Heart right ventricle (tissue), 16 donors: ENCODE measurements around the gene RYK. TPM values are rescaled to one million over a fixed set of nuclear protein-coding genes. Genes with fewer than 3 reads are reported as not detected.
A peak's percentile ranks its signal among the peaks of the same experiment; 100 is the strongest.

Experiments
- ATAC-seq, 8 donors: fragments of 200-7000 bp; cut with Tn5 transposase; one replicate each; pipeline ENCODE4 v1.9.1; 2020; ENCODE audit warnings: mild to moderate bottlenecking in 8 of 8, moderate library complexity in 8 of 8, moderate number of reproducible peaks in 1 of 8
- DNase-seq, 2 donors: peaks; one replicate each; pipeline ENCODE4 v3.0.0-alpha.2; 2020
- H3K27ac ChIP-seq, 10 donors: fragments of 200-600 bp; sonication (generic) in 2 of 10; one replicate each; pipeline versions ENCODE4 v1.5.0 to v1.8.0; 2020 to 2022; ENCODE audit warnings: mild to moderate bottlenecking in 3 of 10
- H3K27me3 ChIP-seq, 7 donors: fragments of 200-600 bp; one replicate each; pipeline ENCODE4 v1.8.0; 2021 to 2022; ENCODE audit warnings: mild to moderate bottlenecking in 2 of 7
- H3K36me3 ChIP-seq, 9 donors: fragments of 200-600 bp; sonication (generic) in 1 of 9; one replicate each; pipeline versions ENCODE4 v1.5.0 to v1.8.0; 2020 to 2022; ENCODE audit warnings: mild to moderate bottlenecking in 2 of 9
- H3K4me1 ChIP-seq, 9 donors: fragments of 200-600 bp; sonication (generic) in 1 of 9; one replicate each; pipeline versions ENCODE4 v1.5.0 to v1.8.0; 2020 to 2022; ENCODE audit warnings: mild to moderate bottlenecking in 4 of 9
- H3K4me3 ChIP-seq, 10 donors: fragments of 200-600 bp; sonication (generic) in 2 of 10; one replicate each; pipeline versions ENCODE4 v1.5.0 to v1.8.0; 2020 to 2022; ENCODE audit warnings: mild to moderate bottlenecking in 7 of 10, moderate library complexity in 2 of 10
- H3K9me3 ChIP-seq, 11 donors: fragments of 200-600 bp in 10 of 11; sonication (generic) in 2 of 11; one replicate each; pipeline versions ENCODE4 v1.5.0 to v1.8.0; 2013 to 2022; ENCODE audit warnings: mild to moderate bottlenecking in 2 of 11, control low read depth in 1 of 11, moderate library complexity in 1 of 11
- CTCF ChIP-seq, 9 donors: fragments of 200-600 bp; sonication (generic) in 2 of 9; IDR thresholded peaks; one replicate each; pipeline versions ENCODE4 v1.5.0 to v1.8.0; 2021 to 2022; ENCODE audit warnings: antibody characterized with exemption in 9 of 9, mild to moderate bottlenecking in 5 of 9, moderate library complexity in 1 of 9
- WGBS, 2 donors: extraction: QIAGEN DNeasy Blood & Tissue Kit; methylation state at CpG; one replicate each; pipeline ENCODE4 v1.1.7; 2013; ENCODE audit warnings: inconsistent platforms in 1 of 2; 5-methylcytosine and 5-hydroxymethylcytosine counted together
- intact Hi-C, 10 donors: fragments of 100-400 bp; cut with DNase I; formaldehyde crosslinking; loops; one replicate each; pipeline versions ENCODE4 v1.11.1 to v1.14.2; 2022
- polyA plus RNA-seq, 2 donors: library from polyadenylated mRNA; stranded (reverse); fragments of 200-250 nt; gene quantifications; one replicate each; pipeline ENCODE4 v1.2.3, GENCODE V29; 2013
- total RNA-seq, 10 donors: library from RNA; stranded (reverse); fragmentation: NEBNext Ultra II Directional in 3 of 10; extraction: Animal tissue kit (Norgen Biotek cat#: 25700) in 3 of 10; gene quantifications; one replicate each; pipeline versions ENCODE4 v1.2.1 to v1.2.4, GENCODE V29; 2021 to 2023
- donor health status: Arrhythmogenic right ventricular cardiomyopathy.
- donor health status: ischemic (EF 13 %, LVEDD 7.1; RV severe dilation, severe dysfunction).
- donor health status: healthy with polysubstance abuse.
- donor health status: DM: no; HTN: yes; CAD: no.
- donor health status: DM: no; HTN: no; CAD: no.
- donor health status: ischemic (EF 25% LVEDD 6.9; RV normal size, moderate dysfunction).
- donor health status: ischemic (EF 25% LVEDD 5.7; RV mildly dilated, moderate dysfunction).
- donor health status: healthy.
- donor health status: DM: yes; HTN: yes; CAD: no.
- donor health status: Ischemic cardiomyopathy.
- donor health status: ischemic (EF 35%, LVEDD 5.7; RV mildly dilated, moderate dysfunction).
- donor health status: nonischemic (EF 11% LVEDD 7.7; RV severe dilation, severe dysfunction).
- donor health status: DM: yes; HTN: yes; CAD: no.
- donor health status: PGD.
- donor health status: ischemic (EF 29% LVEDD 5.4; RV normal size, mild dysfunction).
- donor health status: nonischemic (EF 23%, LVEDD 6.1; RV moderate dilation, normal function).

The RYK gene
- total and polyA plus RNA-seq, 12 donors = 18.0 to 45.8 (median 36.5) TPM

GRCh38 chr3:134143828-134144401 lies 106.7 kb downstream of the RYK start:
- Histone ChIP-seq H3K9me3 (peaks cover 0 to 17% (median 0%) of the 10 kb centered on the region in 11 donors), H3K27ac (peak overlapping the region in 4 of 10 donors; percentile 17 to 50 (median 30)), H3K4me3 (no peak overlapping the region), H3K4me1 (peaks cover 0 to 29% (median 11%) of the 10 kb centered on the region in 9 donors), H3K36me3 (peaks cover 0 to 7% (median 0%) of the 10 kb centered on the region in 9 donors), H3K27me3 (no peaks in the 10 kb centered on the region)
- WGBS, 2 donors = 81 to 93% methylated on average over 6 of the region's 6 CpGs
- intact Hi-C loops = no loop called here
- TF ChIP-seq CTCF (IDR thresholded peaks at IDR 0.05) = no peak
- DNase-seq (no peak), ATAC-seq (peak in 1 of 8 donors; percentile 37)

- Histone ChIP-seq H3K4me1 (no peaks in the 10 kb centered on the region), H3K27me3 (no peaks in the 10 kb centered on the region), H3K9me3 (peaks cover 0 to 22% (median 0%) of the 10 kb centered on the region in 11 donors), H3K4me3 (no peak overlapping the region), H3K27ac (no peak overlapping the region), H3K36me3 (peaks cover 0 to 7% (median 0%) of the 10 kb centered on the region in 9 donors)
- ATAC-seq (no peak), DNase-seq (no peak)
- TF ChIP-seq CTCF (IDR thresholded peaks at IDR 0.05) = no peak
- WGBS, 2 donors = 91 to 94% methylated on average over 3 of the region's 3 CpGs
- intact Hi-C loops = no loop called here
Measured at GRCh38 chr3:134136604-134137003, 114.1 kb downstream of the RYK start.

DNA sequence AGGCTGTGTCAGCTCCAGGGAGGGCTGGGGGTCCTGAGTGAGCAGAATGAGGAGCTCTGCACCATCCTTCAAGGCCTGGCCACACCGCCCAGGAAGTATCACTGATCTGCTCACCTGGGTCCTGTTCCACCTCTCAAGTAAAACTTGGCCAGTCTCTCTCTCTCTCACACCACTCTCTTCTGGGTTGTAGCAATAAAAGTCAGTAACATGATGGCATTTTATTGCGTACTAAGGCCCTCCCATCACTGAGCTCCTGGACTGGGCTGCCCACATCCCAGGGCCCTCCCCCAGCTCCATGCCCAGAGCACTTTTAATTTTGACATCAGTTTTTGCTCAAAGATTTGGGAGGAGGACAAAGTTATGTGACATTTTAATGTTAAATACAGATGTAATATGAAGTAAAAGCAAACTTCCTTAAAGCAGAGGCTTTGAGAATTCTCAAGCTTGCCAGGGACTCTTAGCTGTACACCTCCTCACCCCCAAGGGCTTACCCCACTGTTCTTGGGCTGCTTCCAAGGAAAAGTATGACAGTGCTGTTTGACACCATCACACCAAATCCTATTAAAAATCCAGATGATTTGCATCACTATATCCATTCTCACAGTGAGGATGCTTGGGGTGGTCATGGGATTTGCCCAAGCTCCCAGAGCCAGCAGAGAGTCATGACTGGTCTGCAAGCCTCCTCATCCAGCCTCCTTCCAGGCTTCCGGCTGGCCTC lies 115.8 kb downstream of the RYK start:
- no peak overlapping the region for H3K4me3 ChIP-seq
- no peak for DNase-seq
- no peaks in the 10 kb centered on the region for H3K4me1 ChIP-seq
- TF ChIP-seq CTCF (IDR thresholded peaks at IDR 0.05) = no peak
- peaks cover 0 to 23% (median 0%) of the 10 kb centered on the region in 11 donors for H3K9me3 ChIP-seq
- 94 to 100% methylated on average over 3 of the region's 3 CpGs for WGBS, 2 donors
- no peaks in the 10 kb centered on the region for H3K27me3 ChIP-seq
- H3K27ac ChIP-seq = no peak overlapping the region
- no peaks in the 10 kb centered on the region for H3K36me3 ChIP-seq
- ATAC-seq = no peak
- intact Hi-C loops = no loop called here

DNA sequence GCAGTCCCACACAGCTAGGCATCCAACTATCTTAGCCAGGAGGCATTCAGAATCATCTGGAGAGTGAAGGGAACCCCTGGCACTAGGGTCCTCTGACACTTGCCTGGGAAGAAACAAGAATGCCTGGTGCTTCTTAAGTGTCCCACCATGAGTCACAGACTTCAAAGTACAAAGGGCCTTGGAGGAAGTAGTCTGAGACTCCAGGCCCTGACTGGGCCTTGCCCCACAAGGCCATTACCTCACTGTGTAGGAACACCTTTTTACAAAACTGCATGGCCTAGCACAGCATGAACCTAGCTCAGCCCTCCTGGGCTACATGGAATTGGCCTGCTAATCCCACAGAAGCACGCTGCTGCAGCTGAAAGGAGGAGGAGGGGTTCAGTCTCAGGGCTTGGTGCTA lies 116.4 kb downstream of the RYK start:
- intact Hi-C loops = no loop called here
- no peak for TF ChIP-seq CTCF (IDR thresholded peaks at IDR 0.05)
- Histone ChIP-seq H3K27ac (no peak overlapping the region), H3K27me3 (no peaks in the 10 kb centered on the region), H3K36me3 (peaks cover 0 to under 1% (median 0%) of the 10 kb centered on the region in 9 donors), H3K4me3 (no peak overlapping the region), H3K9me3 (peaks cover 0 to 21% (median 0%) of the 10 kb centered on the region in 11 donors), H3K4me1 (no peaks in the 10 kb centered on the region)
- WGBS, 2 donors = 94 to 96% methylated on average over 1 of the region's 1 CpG
- DNase-seq (no peak), ATAC-seq (no peak)
